Glutamatergic neuron (in vitro differentiated cells): ENCODE data around the gene SERINC3. TPM values are rescaled to one million over a fixed set of nuclear protein-coding genes. Genes with fewer than 3 reads are reported as not detected.

Source experiments
- DNase-seq: peaks from one replicate; pipeline ENCODE4 v3.0.0; 2022
- H3K27ac Mint-ChIP-seq: one replicate; pipeline ENCODE4 v1.8.0; 2020; ENCODE audit warnings: mild to moderate bottlenecking, mixed read lengths, inconsistent platforms; ENCODE audit not compliant: unreplicated experiment
- H3K27me3 Mint-ChIP-seq: one replicate; pipeline ENCODE4 v1.8.0; 2020; ENCODE audit warnings: mild to moderate bottlenecking, moderate library complexity, mixed read lengths, inconsistent platforms; ENCODE audit not compliant: unreplicated experiment
- H3K36me3 Mint-ChIP-seq: one replicate; pipeline ENCODE4 v1.8.0; 2020; ENCODE audit warnings: mild to moderate bottlenecking, mixed read lengths, inconsistent platforms; ENCODE audit not compliant: unreplicated experiment
- H3K4me1 Mint-ChIP-seq: one replicate; pipeline ENCODE4 v1.8.0; 2020; ENCODE audit warnings: mild to moderate bottlenecking, low read depth, mixed read lengths, inconsistent platforms; ENCODE audit not compliant: unreplicated experiment
- H3K4me3 Mint-ChIP-seq: one replicate; pipeline ENCODE4 v1.8.0; 2020; ENCODE audit warnings: mild to moderate bottlenecking, mixed read lengths, inconsistent platforms; ENCODE audit not compliant: unreplicated experiment
- H3K9me3 Mint-ChIP-seq: one replicate; pipeline ENCODE4 v1.8.0; 2020; ENCODE audit warnings: mild to moderate bottlenecking, moderate library complexity, mixed read lengths, inconsistent platforms; ENCODE audit not compliant: unreplicated experiment
- total RNA-seq: library from RNA; stranded (reverse); fragmentation: NEBNext Ultra II Directional; extraction: Animal tissue kit (Norgen Biotek cat#: 25700); gene quantifications from one replicate; pipeline ENCODE4 v1.2.1, GENCODE V29; 2021; ENCODE audit not compliant: unreplicated experiment
- TF ChIP-seq, protein P1 (sequence below): fragments of 200-600 bp; sonication (generic); IDR thresholded peaks from one replicate; pipeline ENCODE4 v1.5.0; 2021; ENCODE audit not compliant: partially characterized antibody, unreplicated experiment

SERINC3 gene
- total RNA-seq, 1 donor from 2014 or later, result 125 TPM

DNA sequence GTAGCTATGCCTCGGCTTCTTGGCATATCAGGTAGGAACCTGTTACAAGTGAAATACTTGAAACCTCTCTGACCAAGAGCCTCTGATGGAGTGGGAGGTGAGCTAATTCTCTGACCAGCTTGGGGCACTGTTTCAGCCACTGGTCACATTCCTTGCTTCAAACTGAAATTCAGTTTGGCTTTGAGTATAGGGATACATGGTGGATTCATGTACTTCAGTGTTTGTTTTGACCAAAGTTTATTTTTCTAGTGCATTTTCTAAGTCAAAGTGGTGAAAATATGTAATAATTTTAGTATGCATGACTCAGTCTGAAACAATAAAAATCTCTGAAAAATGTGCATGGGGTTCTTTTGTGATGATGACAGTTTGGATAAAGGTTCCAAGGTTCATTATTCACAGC is 27.6 kb downstream of the SERINC3 start:
- TF ChIP-seq, protein P1, sequence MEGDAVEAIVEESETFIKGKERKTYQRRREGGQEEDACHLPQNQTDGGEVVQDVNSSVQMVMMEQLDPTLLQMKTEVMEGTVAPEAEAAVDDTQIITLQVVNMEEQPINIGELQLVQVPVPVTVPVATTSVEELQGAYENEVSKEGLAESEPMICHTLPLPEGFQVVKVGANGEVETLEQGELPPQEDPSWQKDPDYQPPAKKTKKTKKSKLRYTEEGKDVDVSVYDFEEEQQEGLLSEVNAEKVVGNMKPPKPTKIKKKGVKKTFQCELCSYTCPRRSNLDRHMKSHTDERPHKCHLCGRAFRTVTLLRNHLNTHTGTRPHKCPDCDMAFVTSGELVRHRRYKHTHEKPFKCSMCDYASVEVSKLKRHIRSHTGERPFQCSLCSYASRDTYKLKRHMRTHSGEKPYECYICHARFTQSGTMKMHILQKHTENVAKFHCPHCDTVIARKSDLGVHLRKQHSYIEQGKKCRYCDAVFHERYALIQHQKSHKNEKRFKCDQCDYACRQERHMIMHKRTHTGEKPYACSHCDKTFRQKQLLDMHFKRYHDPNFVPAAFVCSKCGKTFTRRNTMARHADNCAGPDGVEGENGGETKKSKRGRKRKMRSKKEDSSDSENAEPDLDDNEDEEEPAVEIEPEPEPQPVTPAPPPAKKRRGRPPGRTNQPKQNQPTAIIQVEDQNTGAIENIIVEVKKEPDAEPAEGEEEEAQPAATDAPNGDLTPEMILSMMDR, result no peak
- Mint-ChIP-seq H3K36me3 (no peaks in the 10 kb centered on the region), H3K9me3 (peaks cover 3% of the 10 kb centered on the region), H3K27ac (peak overlapping the region; percentile 34), H3K27me3 (no peaks in the 10 kb centered on the region), H3K4me3 (no peak overlapping the region), H3K4me1 (no peaks in the 10 kb centered on the region)
- DNase-seq, result no peak

DNA sequence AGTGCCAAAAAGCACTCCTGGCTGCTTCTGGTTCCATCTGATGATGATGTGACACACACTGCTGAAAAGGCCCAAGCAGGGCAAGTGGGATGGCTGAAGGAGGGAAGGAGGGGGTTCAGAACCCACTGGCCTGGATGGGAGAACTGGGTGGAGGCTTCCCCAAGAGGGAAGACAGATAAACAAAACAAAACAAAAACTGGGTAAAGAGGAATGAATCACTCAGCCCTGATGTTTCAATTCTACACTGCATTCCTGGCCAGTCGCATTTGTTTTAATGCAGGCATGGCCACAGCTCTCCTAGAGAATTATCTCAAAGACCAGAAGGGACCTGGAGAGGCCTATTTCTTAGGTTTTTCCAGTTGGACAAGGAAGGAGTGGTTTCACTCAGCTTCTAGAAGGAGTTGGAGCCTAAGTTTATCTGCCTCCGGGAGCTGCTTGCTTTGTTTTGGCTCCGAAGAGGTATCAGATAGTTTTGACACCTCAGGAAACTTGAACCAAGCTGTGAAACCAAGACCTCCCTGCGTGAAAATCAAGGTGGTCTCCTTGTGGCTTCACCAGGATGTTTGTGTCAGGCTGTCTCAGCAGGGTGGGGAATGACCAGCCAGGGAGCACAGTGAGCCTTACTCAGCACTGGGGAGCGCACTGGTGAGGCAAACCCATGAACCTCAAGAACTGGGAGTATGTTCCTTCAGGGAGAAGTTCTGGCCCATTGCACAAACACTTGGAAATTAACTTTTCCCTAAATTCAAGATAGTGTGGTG is 30.1 kb downstream of the SERINC3 start:
- Mint-ChIP-seq H3K4me1 (no peaks in the 10 kb centered on the region), H3K27ac (no peak overlapping the region), H3K27me3 (peaks cover 2% of the 10 kb centered on the region), H3K9me3 (peaks cover 3% of the 10 kb centered on the region), H3K36me3 (no peaks in the 10 kb centered on the region), H3K4me3 (no peak overlapping the region)
- TF ChIP-seq, protein P1, result no peak
- DNase-seq, result no peak

DNA sequence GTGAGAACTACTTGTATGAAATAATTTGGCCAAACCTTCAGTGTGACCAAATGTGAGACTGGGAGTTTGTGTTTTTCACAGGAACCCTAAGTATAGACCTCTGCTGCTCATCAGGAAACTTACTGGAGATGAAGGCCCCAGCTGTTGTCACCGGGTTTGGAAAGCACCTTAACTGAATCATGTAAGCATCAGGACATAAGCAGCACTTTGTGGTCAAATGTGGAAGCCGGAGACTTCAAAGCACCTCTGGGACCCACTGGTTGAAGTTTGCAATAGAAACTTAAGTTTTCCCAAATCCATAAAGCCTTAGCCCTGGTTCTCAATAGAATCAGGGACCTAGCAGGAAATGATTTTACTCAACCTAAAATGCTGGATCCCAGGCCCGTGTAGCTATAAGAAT is 31.9 kb downstream of the SERINC3 start:
- Mint-ChIP-seq H3K4me3 (no peak overlapping the region), H3K4me1 (no peaks in the 10 kb centered on the region), H3K27ac (no peak overlapping the region), H3K36me3 (no peaks in the 10 kb centered on the region), H3K27me3 (peaks cover 2% of the 10 kb centered on the region), H3K9me3 (peaks cover 3% of the 10 kb centered on the region)
- TF ChIP-seq, protein P1, result no peak
- DNase-seq, result no peak

DNA sequence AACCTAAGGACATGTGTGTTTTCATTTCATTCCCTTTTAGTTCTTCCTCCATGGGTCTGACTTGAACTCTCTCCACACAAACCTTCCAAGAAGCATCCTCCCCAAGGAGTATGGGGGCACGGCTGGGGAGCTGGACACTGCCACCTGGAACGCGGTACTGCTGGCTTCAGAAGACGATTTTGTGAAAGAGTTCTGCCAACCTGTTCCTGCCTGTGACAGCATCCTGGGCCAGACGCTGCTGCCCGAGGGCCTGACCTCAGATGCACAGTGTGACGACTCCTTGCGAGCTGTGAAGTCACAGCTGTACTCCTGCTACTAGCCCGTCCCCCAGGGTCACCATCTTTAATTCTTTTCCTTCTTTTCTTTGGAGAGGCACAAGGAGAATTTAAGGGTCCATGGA is 32.6 kb downstream of the SERINC3 start:
- H3K27ac Mint-ChIP-seq, result no peak overlapping the region
- H3K4me3 Mint-ChIP-seq, result no peak overlapping the region
- H3K4me1 Mint-ChIP-seq, result no peaks in the 10 kb centered on the region
- TF ChIP-seq, protein P1, result no peak
- H3K36me3 Mint-ChIP-seq, result no peaks in the 10 kb centered on the region
- H3K27me3 Mint-ChIP-seq, result peaks cover 2% of the 10 kb centered on the region
- DNase-seq, result no peak
- H3K9me3 Mint-ChIP-seq, result peaks cover 3% of the 10 kb centered on the region

DNA sequence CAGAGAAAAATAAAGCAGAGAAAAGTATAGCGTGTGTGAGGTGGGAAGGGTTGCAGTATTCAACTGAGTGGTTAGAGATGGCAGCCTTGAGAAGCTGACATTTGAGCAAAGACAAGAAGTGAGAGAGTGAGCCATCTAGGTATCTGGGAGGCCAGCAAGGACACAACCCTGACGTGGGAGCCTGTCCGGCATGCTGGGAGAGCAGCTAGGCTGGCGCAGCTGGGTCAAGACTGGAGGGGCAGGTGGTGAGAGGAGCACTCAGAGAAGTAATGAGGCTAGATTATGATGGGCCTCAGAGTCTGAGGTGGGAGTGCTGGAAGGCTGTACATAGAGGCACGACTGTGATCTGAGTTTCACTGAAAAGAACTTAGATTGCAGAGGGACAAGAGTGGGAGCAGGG is 33.3 kb downstream of the SERINC3 start:
- DNase-seq, result no peak
- Mint-ChIP-seq H3K27me3 (peaks cover 2% of the 10 kb centered on the region), H3K4me3 (no peak overlapping the region), H3K9me3 (peaks cover 3% of the 10 kb centered on the region), H3K36me3 (no peaks in the 10 kb centered on the region), H3K4me1 (no peaks in the 10 kb centered on the region), H3K27ac (no peak overlapping the region)
- TF ChIP-seq, protein P1, result no peak
